ENCODE data around the gene COL5A1.

Gene COL5A1

GRCh38 chr9:134670851-134671281 lies 29.3 kb downstream of the COL5A1 start:
- no peak overlapping the region for H3K27ac ChIP-seq
- no peak for TF ChIP-seq ZFX (IDR thresholded peaks at IDR 0.05)
- no peak for TF ChIP-seq CTCF (conservative IDR thresholded peaks at IDR 0.05)

- TF ChIP-seq CTCF (conservative IDR thresholded peaks at IDR 0.05) (no peak), ZFX (IDR thresholded peaks at IDR 0.05) (no peak)
- H3K27ac ChIP-seq: no peak overlapping the region
These were observed 29.9 kb downstream of the COL5A1 start for GRCh38 chr9:134671341-134672113.

- no peak overlapping the region for H3K27ac ChIP-seq
- no peak for TF ChIP-seq CTCF (conservative IDR thresholded peaks at IDR 0.05)
- no peak for TF ChIP-seq ZFX (IDR thresholded peaks at IDR 0.05)
These were observed 34.8 kb downstream of the COL5A1 start for GRCh38 chr9:134676361-134676760.

GRCh38 chr9:134676886-134677285 lies 35.3 kb downstream of the COL5A1 start:
- H3K27ac ChIP-seq: no peak overlapping the region

GRCh38 chr9:134677743-134678142 lies 36.1 kb downstream of the COL5A1 start:
- no peak for TF ChIP-seq CTCF (conservative IDR thresholded peaks at IDR 0.05)
- TF ChIP-seq ZFX (IDR thresholded peaks at IDR 0.05): no peak
- no peak overlapping the region for H3K27ac ChIP-seq

More at GRCh38 chr9:134676886-134677285, 35.3 kb downstream of the COL5A1 start:
- TF ChIP-seq CTCF (conservative IDR thresholded peaks at IDR 0.05) (no peak), ZFX (IDR thresholded peaks at IDR 0.05) (no peak)

- no peak overlapping the region for H3K27ac ChIP-seq
- no peak for TF ChIP-seq ZFX (IDR thresholded peaks at IDR 0.05)
- TF ChIP-seq CTCF (conservative IDR thresholded peaks at IDR 0.05): no peak
These were observed 36.6 kb downstream of the COL5A1 start for GRCh38 chr9:134678206-134678605.

GRCh38 chr9:134678666-134679443 lies 37.3 kb downstream of the COL5A1 start:
- TF ChIP-seq ZFX (IDR thresholded peaks at IDR 0.05) (no peak), CTCF (conservative IDR thresholded peaks at IDR 0.05) (no peak)
- H3K27ac ChIP-seq: no peak overlapping the region

Data from C4-2B (cell line).